ENCODE data around the gene SORCS2. TPM values are rescaled to one million over a fixed set of nuclear protein-coding genes. Genes with fewer than 3 reads are reported as not detected.

The SORCS2 gene
- total and polyA plus RNA-seq, 4 donors: 2.2 to 7.7 (median 2.5) TPM

DNA sequence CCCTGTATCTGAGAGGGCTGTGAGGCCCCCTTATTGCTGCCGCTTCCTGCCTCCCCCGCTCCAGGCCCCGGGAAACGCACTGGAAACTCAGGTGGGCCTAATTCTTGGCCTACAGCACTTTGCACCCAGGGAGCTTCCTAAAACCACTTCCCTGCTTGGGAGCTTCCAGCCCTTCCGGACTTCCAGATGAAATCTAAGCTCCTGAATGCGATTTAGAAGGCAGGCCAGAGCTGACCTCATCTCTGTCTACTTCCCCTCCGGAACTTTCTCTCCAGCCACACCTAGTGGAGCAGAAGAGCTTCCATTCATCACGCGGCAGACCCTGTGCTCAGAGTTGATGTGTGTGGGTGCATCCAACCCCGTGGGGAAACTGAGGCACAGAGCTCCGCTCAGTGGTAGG lies 84.2 kb downstream of the SORCS2 start:
- WGBS, 2 donors: 70 to 73% methylated on average over 11 of the region's 11 CpGs
- Histone ChIP-seq H3K27ac (ENCODE audit: low read depth in 1 of 2, low read length in 1 of 2) (no peak overlapping the region), H3K9me3 (ENCODE audit: control insufficient read depth in 4 of 4, insufficient read depth in 3 of 4, low read length in 3 of 4) (no peaks in the 10 kb centered on the region), H3K9ac (ENCODE audit: insufficient read depth in 1 of 2, low read length in 2 of 2) (no peak overlapping the region), H3K4me1 (ENCODE audit: control insufficient read depth in 5 of 5, insufficient read depth in 5 of 5, low read length in 5 of 5) (peaks cover 0 to 15% (median 1%) of the 10 kb centered on the region in 5 donors), H3K27me3 (ENCODE audit: control insufficient read depth in 3 of 3, insufficient read depth in 3 of 3, low read length in 2 of 3) (no peaks in the 10 kb centered on the region), H3K36me3 (ENCODE audit: control insufficient read depth in 4 of 4, insufficient read depth in 4 of 4, low read length in 4 of 4) (no peaks in the 10 kb centered on the region), H3K4me3 (no peak overlapping the region)
- ATAC-seq (ENCODE audit: insufficient read depth, low FRiP score): no peak
- no peak for DNase-seq
- TF ChIP-seq, protein P1, sequence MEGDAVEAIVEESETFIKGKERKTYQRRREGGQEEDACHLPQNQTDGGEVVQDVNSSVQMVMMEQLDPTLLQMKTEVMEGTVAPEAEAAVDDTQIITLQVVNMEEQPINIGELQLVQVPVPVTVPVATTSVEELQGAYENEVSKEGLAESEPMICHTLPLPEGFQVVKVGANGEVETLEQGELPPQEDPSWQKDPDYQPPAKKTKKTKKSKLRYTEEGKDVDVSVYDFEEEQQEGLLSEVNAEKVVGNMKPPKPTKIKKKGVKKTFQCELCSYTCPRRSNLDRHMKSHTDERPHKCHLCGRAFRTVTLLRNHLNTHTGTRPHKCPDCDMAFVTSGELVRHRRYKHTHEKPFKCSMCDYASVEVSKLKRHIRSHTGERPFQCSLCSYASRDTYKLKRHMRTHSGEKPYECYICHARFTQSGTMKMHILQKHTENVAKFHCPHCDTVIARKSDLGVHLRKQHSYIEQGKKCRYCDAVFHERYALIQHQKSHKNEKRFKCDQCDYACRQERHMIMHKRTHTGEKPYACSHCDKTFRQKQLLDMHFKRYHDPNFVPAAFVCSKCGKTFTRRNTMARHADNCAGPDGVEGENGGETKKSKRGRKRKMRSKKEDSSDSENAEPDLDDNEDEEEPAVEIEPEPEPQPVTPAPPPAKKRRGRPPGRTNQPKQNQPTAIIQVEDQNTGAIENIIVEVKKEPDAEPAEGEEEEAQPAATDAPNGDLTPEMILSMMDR (IDR thresholded peaks at IDR 0.05; ENCODE audit: control extremely low read depth, extremely low read depth): no peak

DNA sequence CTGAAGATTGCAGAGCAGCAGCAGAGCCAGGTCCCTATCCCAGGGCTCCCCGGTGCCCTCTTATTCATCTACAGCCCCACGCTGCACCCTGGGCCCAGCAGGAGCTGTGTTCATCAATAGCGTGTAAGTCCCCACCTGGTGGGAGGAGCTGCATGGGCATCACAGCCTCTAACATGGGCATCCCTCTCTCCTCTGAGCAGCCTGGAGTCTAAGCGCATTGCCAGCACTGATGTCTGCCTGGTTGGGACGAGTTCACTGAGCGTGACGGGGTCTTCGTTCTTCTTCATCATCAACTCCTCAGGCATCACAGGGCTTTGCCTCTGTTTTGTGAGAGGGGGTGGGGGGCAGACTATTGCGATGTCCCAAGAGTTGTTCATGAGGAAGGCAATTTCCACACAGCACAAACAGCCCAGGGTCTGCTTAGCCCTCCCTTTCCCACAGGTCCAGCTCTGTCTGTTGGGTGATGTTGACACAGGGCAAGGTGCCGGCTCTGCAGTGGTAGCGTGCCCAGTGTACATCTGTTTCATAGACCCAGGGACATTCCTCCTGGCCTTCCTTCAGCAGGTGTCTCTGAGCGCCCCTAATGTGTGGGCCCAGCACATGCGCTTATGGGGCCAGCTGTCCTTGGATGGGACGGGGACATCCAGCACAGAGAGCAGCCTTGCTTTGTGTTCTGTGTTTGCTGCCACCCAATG lies 85.9 kb downstream of the SORCS2 start:
- TF ChIP-seq, protein P1 (IDR thresholded peaks at IDR 0.05; ENCODE audit: control extremely low read depth, extremely low read depth): no peak
- DNase-seq (no peak), ATAC-seq (ENCODE audit: insufficient read depth, low FRiP score) (no peak)
- Histone ChIP-seq H3K4me3 (no peak overlapping the region), H3K9me3 (ENCODE audit: control insufficient read depth in 4 of 4, insufficient read depth in 3 of 4, low read length in 3 of 4) (no peaks in the 10 kb centered on the region), H3K36me3 (ENCODE audit: control insufficient read depth in 4 of 4, insufficient read depth in 4 of 4, low read length in 4 of 4) (no peaks in the 10 kb centered on the region), H3K9ac (ENCODE audit: insufficient read depth in 1 of 2, low read length in 2 of 2) (no peak overlapping the region), H3K27ac (ENCODE audit: low read depth in 1 of 2, low read length in 1 of 2) (no peak overlapping the region), H3K27me3 (ENCODE audit: control insufficient read depth in 3 of 3, insufficient read depth in 3 of 3, low read length in 2 of 3) (no peaks in the 10 kb centered on the region), H3K4me1 (ENCODE audit: control insufficient read depth in 5 of 5, insufficient read depth in 5 of 5, low read length in 5 of 5) (peaks cover 0 to 29% (median 6%) of the 10 kb centered on the region in 5 donors)
- 94 to 95% methylated on average over 14 of the region's 14 CpGs for WGBS, 2 donors

DNA sequence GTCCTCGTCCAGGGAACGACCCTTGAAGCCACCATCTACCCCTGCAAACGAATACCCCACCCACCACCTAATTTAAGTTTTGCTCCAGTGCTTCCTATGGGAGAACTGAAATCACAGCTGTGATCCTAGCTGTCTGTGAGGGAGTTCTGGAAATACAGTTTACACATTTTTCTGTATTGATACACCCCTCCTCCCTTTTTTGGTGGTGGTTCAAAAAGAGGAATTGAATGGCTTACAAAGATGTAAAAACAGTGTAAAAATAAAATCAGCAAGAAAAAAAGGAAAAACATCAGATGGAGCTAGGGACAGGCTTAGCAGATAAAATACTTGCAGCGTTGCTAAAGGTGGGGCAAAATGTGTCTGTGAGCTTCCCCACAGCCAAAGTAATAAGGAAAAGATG lies 86.6 kb downstream of the SORCS2 start:
- WGBS, 2 donors: 69 to 73% methylated on average over 4 of the region's 4 CpGs
- ATAC-seq (ENCODE audit: insufficient read depth, low FRiP score): no peak
- Histone ChIP-seq H3K27me3 (ENCODE audit: control insufficient read depth in 3 of 3, insufficient read depth in 3 of 3, low read length in 2 of 3) (no peaks in the 10 kb centered on the region), H3K27ac (ENCODE audit: low read depth in 1 of 2, low read length in 1 of 2) (no peak overlapping the region), H3K9me3 (ENCODE audit: control insufficient read depth in 4 of 4, insufficient read depth in 3 of 4, low read length in 3 of 4) (no peaks in the 10 kb centered on the region), H3K4me1 (ENCODE audit: control insufficient read depth in 5 of 5, insufficient read depth in 5 of 5, low read length in 5 of 5) (peaks cover 0 to 33% (median 6%) of the 10 kb centered on the region in 5 donors), H3K4me3 (no peak overlapping the region), H3K36me3 (ENCODE audit: control insufficient read depth in 4 of 4, insufficient read depth in 4 of 4, low read length in 4 of 4) (no peaks in the 10 kb centered on the region), H3K9ac (ENCODE audit: insufficient read depth in 1 of 2, low read length in 2 of 2) (no peak overlapping the region)
- DNase-seq: no peak
- TF ChIP-seq, protein P1 (IDR thresholded peaks at IDR 0.05; ENCODE audit: control extremely low read depth, extremely low read depth): no peak

DNA sequence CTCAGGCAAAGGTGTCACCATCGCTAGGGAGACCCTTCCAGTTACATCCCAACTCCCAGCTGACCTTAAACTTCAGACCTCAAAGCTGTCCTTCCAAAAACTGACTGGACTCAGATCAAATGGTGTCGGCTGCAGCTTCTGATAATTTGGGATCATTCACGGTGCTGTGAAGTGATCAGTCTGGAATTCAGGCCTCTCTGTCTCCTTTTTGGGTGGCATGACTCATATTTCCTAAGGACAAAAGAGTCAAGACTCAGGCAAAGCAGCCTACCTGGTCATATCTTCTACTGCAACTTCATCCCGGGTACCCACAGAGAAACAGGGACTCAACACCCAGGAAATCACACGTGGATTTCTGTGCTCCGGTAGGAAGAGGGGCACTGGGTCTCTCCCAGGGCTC lies 87.6 kb downstream of the SORCS2 start:
- no peaks in the 10 kb centered on the region for H3K36me3 ChIP-seq (ENCODE audit: control insufficient read depth in 4 of 4, insufficient read depth in 4 of 4, low read length in 4 of 4)
- no peaks in the 10 kb centered on the region for H3K9me3 ChIP-seq (ENCODE audit: control insufficient read depth in 4 of 4, insufficient read depth in 3 of 4, low read length in 3 of 4)
- ATAC-seq (ENCODE audit: insufficient read depth, low FRiP score) (no peak), DNase-seq (no peak)
- H3K9ac ChIP-seq (ENCODE audit: insufficient read depth in 1 of 2, low read length in 2 of 2): no peak overlapping the region
- TF ChIP-seq, protein P1 (IDR thresholded peaks at IDR 0.05; ENCODE audit: control extremely low read depth, extremely low read depth): no peak
- no peak overlapping the region for H3K27ac ChIP-seq (ENCODE audit: low read depth in 1 of 2, low read length in 1 of 2)
- peaks cover 0 to 33% (median 6%) of the 10 kb centered on the region in 5 donors for H3K4me1 ChIP-seq (ENCODE audit: control insufficient read depth in 5 of 5, insufficient read depth in 5 of 5, low read length in 5 of 5)
- H3K4me3 ChIP-seq: no peak overlapping the region
- no peaks in the 10 kb centered on the region for H3K27me3 ChIP-seq (ENCODE audit: control insufficient read depth in 3 of 3, insufficient read depth in 3 of 3, low read length in 2 of 3)
- WGBS, 2 donors: 76 to 78% methylated on average over 6 of the region's 6 CpGs
